CD14-positive monocyte (primary cell): Measurements from ENCODE around the gene HNRNPUL1. TPM values are rescaled to one million over a fixed set of nuclear protein-coding genes. Genes with fewer than 3 reads are reported as not detected.

ENCODE experiments used
- DNase-seq, 3 donors: peaks; one replicate each; pipeline ENCODE4 v3.0.0-alpha.2; 2011 to 2022
- H2AFZ ChIP-seq: 2 replicates; pipeline ENCODE4 v1.6.0; 2012; ENCODE audit warnings: mild to moderate bottlenecking, low read depth, low read length, inconsistent platforms; ENCODE audit not compliant: insufficient read depth, poor library complexity, severe bottlenecking
- H3K27ac ChIP-seq, 2 donors: 1 replicate in 1 of 2; 2 replicates in 1 of 2; pipeline ENCODE4 v1.5.1; 2012 to 2013; ENCODE audit warnings: low read length in 2 of 2, control low read depth in 1 of 2, inconsistent platforms in 1 of 2, low read depth in 1 of 2, mild to moderate bottlenecking in 1 of 2
- H3K27me3 ChIP-seq, 2 donors: one replicate each; pipeline versions ENCODE4 v1.6.0 to v1.6.1; 2011 to 2013; ENCODE audit warnings: low read length in 2 of 2; ENCODE audit not compliant: control insufficient read depth in 2 of 2, insufficient read depth in 2 of 2
- H3K36me3 ChIP-seq, 2 donors: replicated peaks in 1 of 2; 1 replicate in 1 of 2; 2 replicates in 1 of 2; pipeline versions ENCODE4 v1.5.1 to v1.6.1; 2012 to 2013; ENCODE audit warnings: low read length in 2 of 2, control low read depth in 1 of 2, inconsistent platforms in 1 of 2, mild to moderate bottlenecking in 1 of 2; ENCODE audit not compliant: insufficient read depth in 2 of 2, control insufficient read depth in 1 of 2
- H3K4me1 ChIP-seq, 2 donors: 1 replicate in 1 of 2; 2 replicates in 1 of 2; pipeline versions ENCODE4 v1.5.1 to v1.6.1; 2012 to 2013; ENCODE audit warnings: low read length in 2 of 2, control low read depth in 1 of 2, inconsistent platforms in 1 of 2, mild to moderate bottlenecking in 1 of 2, moderate library complexity in 1 of 2; ENCODE audit not compliant: insufficient read depth in 2 of 2, control insufficient read depth in 1 of 2
- H3K4me2 ChIP-seq: replicated peaks from 2 replicates; pipeline ENCODE3; 2012; ENCODE audit warnings: low read length, moderate library complexity, mild to moderate bottlenecking; ENCODE audit not compliant: poor library complexity, severe bottlenecking; ENCODE audit errors: extremely low read depth
- H3K4me3 ChIP-seq, 3 experiments: fragments of 200-600 bp in 1 of 3; sonication (generic) in 1 of 3; replicated peaks in 1 of 3; 1 replicate in 2 of 3; 2 replicates in 1 of 3; pipeline ENCODE4 v1.5.1; 2011 to 2013; ENCODE audit warnings: low read length in 3 of 3, mild to moderate bottlenecking in 3 of 3, control low read depth in 2 of 3, low read depth in 2 of 3, inconsistent platforms in 1 of 3, moderate library complexity in 1 of 3
- H3K79me2 ChIP-seq: 2 replicates; pipeline ENCODE4 v1.6.0; 2012; ENCODE audit warnings: mild to moderate bottlenecking, control low read depth, inconsistent platforms, low read length, moderate library complexity; ENCODE audit not compliant: insufficient read depth
- H3K9ac ChIP-seq: 2 replicates; pipeline ENCODE4 v1.6.0; 2017; ENCODE audit warnings: low read length, mild to moderate bottlenecking; ENCODE audit not compliant: insufficient read depth, poor library complexity, severe bottlenecking
- H3K9me3 ChIP-seq, 2 donors: replicated peaks in 1 of 2; 1 replicate in 1 of 2; 2 replicates in 1 of 2; pipeline versions ENCODE4 v1.5.1 to v1.6.1; 2012 to 2013; ENCODE audit warnings: low read length in 2 of 2, control low read depth in 1 of 2; ENCODE audit not compliant: control insufficient read depth in 1 of 2, insufficient read depth in 1 of 2
- H4K20me1 ChIP-seq: 2 replicates; pipeline ENCODE4 v1.6.0; 2012; ENCODE audit warnings: mild to moderate bottlenecking, low read length, control low read depth, moderate library complexity; ENCODE audit not compliant: insufficient read depth
- H3K27ac Mint-ChIP-seq, 7 donors: one replicate each; pipeline ENCODE4 v1.8.0; 2020; ENCODE audit warnings: mild to moderate bottlenecking in 7 of 7, mixed read lengths in 7 of 7, moderate library complexity in 6 of 7, inconsistent platforms in 2 of 7
- H3K27me3 Mint-ChIP-seq, 3 donors: one replicate each; pipeline ENCODE4 v1.8.0; 2021 to 2022; ENCODE audit warnings: low read depth in 3 of 3, mild to moderate bottlenecking in 3 of 3, mixed read lengths in 3 of 3, moderate library complexity in 3 of 3, inconsistent platforms in 1 of 3
- H3K36me3 Mint-ChIP-seq, 2 donors: one replicate each; pipeline ENCODE4 v1.8.0; 2020; ENCODE audit warnings: mixed read lengths in 2 of 2, inconsistent platforms in 1 of 2, mild to moderate bottlenecking in 1 of 2
- H3K4me1 Mint-ChIP-seq: one replicate; pipeline ENCODE4 v1.8.0; 2020; ENCODE audit warnings: mild to moderate bottlenecking, mixed read lengths
- H3K4me3 Mint-ChIP-seq, 2 donors: one replicate each; pipeline ENCODE4 v1.8.0; 2020; ENCODE audit warnings: mild to moderate bottlenecking in 2 of 2, mixed read lengths in 2 of 2, moderate library complexity in 1 of 2
- H3K9me3 Mint-ChIP-seq, 7 donors: one replicate each; pipeline ENCODE4 v1.8.0; 2020 to 2022; ENCODE audit warnings: mixed read lengths in 7 of 7, mild to moderate bottlenecking in 6 of 7, moderate library complexity in 6 of 7, inconsistent platforms in 2 of 7
- CTCF ChIP-seq: fragments of 200-600 bp; IDR thresholded peaks from one replicate; pipeline ENCODE4 v1.8.0; 2022; ENCODE audit warnings: antibody characterized with exemption, mild to moderate bottlenecking
- WGBS: methylation state at CpG from one replicate; pipeline ENCODE4 v1.1.5; 2013; ENCODE audit warnings: missing lambda C conversion rate; ENCODE audit not compliant: insufficient coverage; 5-methylcytosine and 5-hydroxymethylcytosine counted together
- intact Hi-C, 2 donors: fragments of 100-400 bp; cut with micrococcal nuclease; formaldehyde crosslinking; loops; one replicate each; pipeline versions ENCODE4 v1.15.0 to v1.15.1; 2023
- polyA plus RNA-seq, 3 donors: library from polyadenylated mRNA; depleted of rRNA in 1 of 3; unstranded in 2 of 3; stranded (reverse) in 1 of 3; fragments of 300-500 nt in 2 of 3; fragments of >200 nt in 1 of 3; fragmentation: Illumina TruSeq in 2 of 3; gene quantifications; 1 replicate in 2 of 3; 2 replicates in 1 of 3; pipeline ENCODE4 v1.2.3, GENCODE V29; 2012 to 2021

Gene HNRNPUL1
- polyA plus RNA-seq, 3 donors = 22.6 to 55.3 (median 30.3) TPM

GRCh38 chr19:41330481-41330880, 66.3 kb downstream of the HNRNPUL1 start:
- no peak overlapping the region for H3K9ac ChIP-seq
- peaks cover 92 to 100% of the 10 kb centered on the region in 2 donors for H3K4me1 ChIP-seq
- peak overlapping the region; percentile 52 to 76 for H3K27ac ChIP-seq
- peaks cover 42% of the 10 kb centered on the region for H4K20me1 ChIP-seq
- no peak overlapping the region for H3K4me3 Mint-ChIP-seq
- DNase-seq = no peak
- no peaks in the 10 kb centered on the region for H3K9me3 Mint-ChIP-seq
- H3K4me1 Mint-ChIP-seq = peaks cover 77% of the 10 kb centered on the region
- H3K36me3 ChIP-seq = peaks cover 29 to 45% of the 10 kb centered on the region in 2 donors
- intact Hi-C loops = no loop called here
- no peaks in the 10 kb centered on the region for H3K9me3 ChIP-seq
- peaks cover 0 to 4% (median 0%) of the 10 kb centered on the region in 3 donors for H3K27me3 Mint-ChIP-seq
- TF ChIP-seq CTCF = no peak
- H3K27me3 ChIP-seq = no peaks in the 10 kb centered on the region
- peaks cover 63% of the 10 kb centered on the region for H3K79me2 ChIP-seq
- no peak overlapping the region for H3K4me2 ChIP-seq
- WGBS = 100% methylated on average over 2 of the region's 4 CpGs
- peak overlapping the region in 6 of 7 donors; percentile 74 to 99 (median 82) for H3K27ac Mint-ChIP-seq
- peaks cover 47 to 66% of the 10 kb centered on the region in 2 donors for H3K36me3 Mint-ChIP-seq
- no peak overlapping the region for H3K4me3 ChIP-seq
- no peak overlapping the region for H2AFZ ChIP-seq

- Histone ChIP-seq H3K4me3 (no peak overlapping the region), H3K79me2 (peaks cover 64% of the 10 kb centered on the region), H4K20me1 (peaks cover 41% of the 10 kb centered on the region), H3K4me2 (no peak overlapping the region), H3K9me3 (no peaks in the 10 kb centered on the region), H3K27me3 (no peaks in the 10 kb centered on the region), H3K36me3 (peaks cover 29 to 52% of the 10 kb centered on the region in 2 donors), H3K9ac (no peak overlapping the region), H2AFZ (no peak overlapping the region), H3K27ac (peak overlapping the region; percentile 52 to 76), H3K4me1 (peaks cover 92 to 100% of the 10 kb centered on the region in 2 donors)
- no peak for DNase-seq
- peaks cover 49 to 71% of the 10 kb centered on the region in 2 donors for H3K36me3 Mint-ChIP-seq
- intact Hi-C loops = no loop called here
- H3K27ac Mint-ChIP-seq = peak overlapping the region; percentile 31 to 76 (median 55)
- TF ChIP-seq CTCF = no peak
- H3K4me1 Mint-ChIP-seq = peaks cover 78% of the 10 kb centered on the region
- peaks cover 0 to 4% (median 0%) of the 10 kb centered on the region in 3 donors for H3K27me3 Mint-ChIP-seq
- 92% methylated on average over 26 of the region's 47 CpGs for WGBS
- H3K9me3 Mint-ChIP-seq = no peaks in the 10 kb centered on the region
- H3K4me3 Mint-ChIP-seq = no peak overlapping the region
Observed at GRCh38 chr19:41330946-41331678, 66.9 kb downstream of the HNRNPUL1 start.
